ENCODE measurements around the gene RAB6B. TPM values are rescaled to one million over a fixed set of nuclear protein-coding genes. Genes with fewer than 3 reads are reported as not detected.

Gene RAB6B
- total and polyA plus RNA-seq, 2 experiments from 2014 or later, result 2.6 to 3.0 TPM

DNA sequence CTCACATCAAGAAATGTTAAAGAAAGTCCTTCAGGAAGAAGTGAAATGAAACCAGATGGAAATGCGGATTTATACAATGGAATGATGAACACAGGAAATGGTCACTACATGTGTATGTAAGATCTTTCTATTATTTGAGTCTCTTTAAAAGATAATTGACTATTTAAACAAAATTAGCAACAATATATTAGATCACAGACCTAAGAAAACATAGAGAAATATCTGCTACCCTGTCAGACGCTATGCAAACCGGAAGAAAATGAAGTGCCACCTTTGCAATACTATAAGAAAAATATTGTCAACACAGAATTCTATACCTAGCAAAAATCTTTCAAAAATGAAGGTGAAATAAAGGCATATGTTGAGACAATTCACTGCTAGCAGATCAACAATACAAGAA is 17.2 kb downstream of the RAB6B start:
- Histone ChIP-seq H3K36me3 (no peaks in the 10 kb centered on the region), H3K4me3 (no peak overlapping the region), H3K27me3 (peaks cover 4% of the 10 kb centered on the region), H3K9me3 (ENCODE audit: low read depth) (no peaks in the 10 kb centered on the region), H3K27ac (no peak overlapping the region), H3K4me1 (ENCODE audit: low read depth) (no peaks in the 10 kb centered on the region)
- TF ChIP-seq, protein P1, sequence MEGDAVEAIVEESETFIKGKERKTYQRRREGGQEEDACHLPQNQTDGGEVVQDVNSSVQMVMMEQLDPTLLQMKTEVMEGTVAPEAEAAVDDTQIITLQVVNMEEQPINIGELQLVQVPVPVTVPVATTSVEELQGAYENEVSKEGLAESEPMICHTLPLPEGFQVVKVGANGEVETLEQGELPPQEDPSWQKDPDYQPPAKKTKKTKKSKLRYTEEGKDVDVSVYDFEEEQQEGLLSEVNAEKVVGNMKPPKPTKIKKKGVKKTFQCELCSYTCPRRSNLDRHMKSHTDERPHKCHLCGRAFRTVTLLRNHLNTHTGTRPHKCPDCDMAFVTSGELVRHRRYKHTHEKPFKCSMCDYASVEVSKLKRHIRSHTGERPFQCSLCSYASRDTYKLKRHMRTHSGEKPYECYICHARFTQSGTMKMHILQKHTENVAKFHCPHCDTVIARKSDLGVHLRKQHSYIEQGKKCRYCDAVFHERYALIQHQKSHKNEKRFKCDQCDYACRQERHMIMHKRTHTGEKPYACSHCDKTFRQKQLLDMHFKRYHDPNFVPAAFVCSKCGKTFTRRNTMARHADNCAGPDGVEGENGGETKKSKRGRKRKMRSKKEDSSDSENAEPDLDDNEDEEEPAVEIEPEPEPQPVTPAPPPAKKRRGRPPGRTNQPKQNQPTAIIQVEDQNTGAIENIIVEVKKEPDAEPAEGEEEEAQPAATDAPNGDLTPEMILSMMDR (IDR thresholded peaks at IDR 0.05; ENCODE audit: low read depth, low read length), result no peak
- no peak for DNase-seq (ENCODE audit: low read depth in 1 of 2, low spot score in 1 of 2)

DNA sequence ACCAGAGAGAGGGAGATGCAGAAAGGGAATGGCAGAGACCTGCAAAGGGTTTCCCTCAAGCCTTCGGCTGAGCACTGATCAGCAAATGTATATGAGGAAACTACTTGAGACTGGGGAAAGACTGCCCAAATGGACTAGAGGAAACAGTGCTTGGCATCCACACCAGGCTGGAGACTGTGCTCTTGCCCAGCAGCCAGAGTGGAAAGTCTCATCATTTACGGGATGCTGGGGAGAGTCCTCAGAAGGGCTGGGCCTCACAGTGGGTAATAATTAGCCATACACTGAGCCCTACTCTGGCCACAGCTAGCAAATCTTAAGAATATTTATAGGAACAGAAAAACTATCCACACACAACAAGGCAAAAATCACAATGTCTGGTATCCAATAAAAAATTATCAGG is 18.5 kb downstream of the RAB6B start:
- DNase-seq (ENCODE audit: low read depth in 1 of 2, low spot score in 1 of 2), result no peak
- no peak overlapping the region for H3K4me3 ChIP-seq
- no peaks in the 10 kb centered on the region for H3K9me3 ChIP-seq (ENCODE audit: low read depth)
- TF ChIP-seq, protein P1 (IDR thresholded peaks at IDR 0.05; ENCODE audit: low read depth, low read length), result no peak
- H3K27ac ChIP-seq, result no peak overlapping the region
- no peaks in the 10 kb centered on the region for H3K27me3 ChIP-seq
- H3K4me1 ChIP-seq (ENCODE audit: low read depth), result no peaks in the 10 kb centered on the region
- H3K36me3 ChIP-seq, result no peaks in the 10 kb centered on the region

DNA sequence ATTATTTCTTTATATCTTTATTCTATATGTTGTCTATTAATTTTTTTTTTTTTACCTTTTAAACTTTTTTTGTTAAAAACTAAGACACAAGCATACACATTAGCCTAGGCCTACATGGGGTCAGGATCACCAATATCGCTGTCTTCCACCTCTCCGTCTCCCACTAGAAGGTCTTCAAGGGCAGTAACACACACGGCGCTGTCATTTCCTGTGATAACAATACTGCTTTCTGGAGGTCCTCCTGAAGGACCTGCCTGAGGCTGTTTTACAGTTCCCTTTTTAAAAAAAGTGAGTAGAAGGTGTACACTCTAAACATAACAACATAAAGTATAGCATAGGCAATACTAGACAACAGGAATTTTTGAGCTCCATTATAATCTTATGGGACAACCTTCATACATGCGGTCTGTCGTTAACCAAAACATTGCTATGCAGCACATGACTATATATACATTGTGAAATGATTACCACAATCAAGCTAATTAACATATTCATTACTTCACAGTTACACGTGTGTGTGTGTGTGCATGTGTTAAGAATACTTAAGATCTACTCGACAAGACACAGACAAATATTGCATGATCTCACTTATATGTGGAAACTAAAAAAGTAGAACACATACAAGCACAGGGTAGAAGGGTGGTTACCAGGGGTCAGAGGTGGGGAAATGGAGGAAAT is 20.8 kb downstream of the RAB6B start:
- DNase-seq (ENCODE audit: low read depth in 1 of 2, low spot score in 1 of 2), result no peak

DNA sequence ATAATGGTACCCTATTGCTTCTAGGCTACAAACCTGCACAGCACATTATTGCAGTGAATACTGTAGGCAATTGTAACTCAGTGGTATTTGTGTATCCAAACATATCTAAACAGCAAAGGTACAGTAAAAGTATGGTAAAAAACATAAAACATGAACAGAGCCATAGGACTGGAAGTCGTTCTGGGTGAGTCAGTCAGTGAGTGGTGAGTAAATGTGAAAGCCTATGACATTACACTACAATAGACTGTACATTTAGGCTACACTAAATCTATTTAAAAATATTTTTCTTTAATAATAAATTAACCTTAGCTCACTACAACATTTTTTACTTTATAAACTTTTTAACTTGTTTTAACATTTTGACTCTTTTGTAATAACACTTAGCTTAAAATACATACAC is 21.3 kb downstream of the RAB6B start:
- H3K4me3 ChIP-seq, result no peak overlapping the region
- no peaks in the 10 kb centered on the region for H3K36me3 ChIP-seq
- H3K9me3 ChIP-seq (ENCODE audit: low read depth), result no peaks in the 10 kb centered on the region
- H3K4me1 ChIP-seq (ENCODE audit: low read depth), result no peaks in the 10 kb centered on the region
- TF ChIP-seq, protein P1 (IDR thresholded peaks at IDR 0.05; ENCODE audit: low read depth, low read length), result no peak
- no peaks in the 10 kb centered on the region for H3K27me3 ChIP-seq
- H3K27ac ChIP-seq, result no peak overlapping the region
- DNase-seq (ENCODE audit: low read depth in 1 of 2, low spot score in 1 of 2), result no peak

More for the DNA sequence above, 20.8 kb downstream of the RAB6B start:
- TF ChIP-seq, protein P1 (IDR thresholded peaks at IDR 0.05; ENCODE audit: low read depth, low read length), result no peak
- Histone ChIP-seq H3K9me3 (ENCODE audit: low read depth) (no peaks in the 10 kb centered on the region), H3K4me1 (ENCODE audit: low read depth) (no peaks in the 10 kb centered on the region), H3K27ac (no peak overlapping the region), H3K36me3 (no peaks in the 10 kb centered on the region), H3K4me3 (no peak overlapping the region), H3K27me3 (no peaks in the 10 kb centered on the region)

DNA sequence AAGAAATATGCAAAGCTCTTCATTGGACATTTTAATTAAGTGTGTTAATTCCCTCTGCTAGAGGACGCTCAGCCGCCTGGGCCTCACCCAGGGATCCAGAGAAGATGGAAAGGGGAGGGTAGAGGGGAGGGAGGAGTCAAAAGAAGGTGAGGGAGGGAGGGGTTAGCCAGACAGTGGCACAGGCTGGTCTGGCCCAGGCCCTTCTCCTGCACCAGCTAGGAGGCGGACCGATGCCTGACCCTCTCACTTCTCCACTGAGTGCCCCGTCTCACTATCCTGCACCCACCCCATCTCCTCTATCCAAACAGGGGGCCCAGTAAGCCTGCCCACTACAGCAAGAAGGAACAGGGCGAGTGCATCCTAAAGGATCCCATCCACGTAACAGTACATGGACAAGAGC is 22.9 kb downstream of the RAB6B start:
- TF ChIP-seq, protein P1 (IDR thresholded peaks at IDR 0.05; ENCODE audit: low read depth, low read length), result no peak
- no peak overlapping the region for H3K4me3 ChIP-seq
- no peaks in the 10 kb centered on the region for H3K36me3 ChIP-seq
- no peaks in the 10 kb centered on the region for H3K27me3 ChIP-seq
- no peak for DNase-seq (ENCODE audit: low read depth in 1 of 2, low spot score in 1 of 2)
- no peak overlapping the region for H3K27ac ChIP-seq
- H3K4me1 ChIP-seq (ENCODE audit: low read depth), result peaks cover 3% of the 10 kb centered on the region
- H3K9me3 ChIP-seq (ENCODE audit: low read depth), result no peaks in the 10 kb centered on the region

Measured in cardiac muscle cell (in vitro differentiated cells and primary cell).